ENCODE results near the gene OR51A2.

DNA sequence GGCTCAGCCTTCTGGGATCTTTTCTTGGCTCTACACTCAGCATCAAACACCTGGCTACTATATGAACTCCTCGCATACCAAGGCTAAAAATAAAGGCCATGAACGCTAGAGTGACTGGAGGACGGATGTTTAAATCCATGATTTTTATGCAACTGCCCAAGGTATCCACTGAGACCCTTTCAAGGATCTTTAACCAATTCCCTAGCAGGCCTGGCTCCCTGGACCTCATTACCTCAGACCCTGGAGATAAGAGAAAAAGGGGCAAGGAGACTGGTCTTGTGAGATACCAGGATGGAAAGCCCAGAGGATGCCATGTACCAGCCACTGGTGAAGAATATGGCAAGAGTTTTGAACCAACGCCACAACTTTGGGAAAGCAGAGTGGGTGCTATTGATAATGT lies 36.3 kb downstream of the OR51A2 start, which contains the start of gene OR51G2:
- TF ChIP-seq POLR2AphosphoS5 (IDR thresholded peaks at IDR 0.05; ENCODE audit: low read depth, low read length) (no peak), PAX5 (IDR thresholded peaks at IDR 0.05; ENCODE audit: insufficient read depth, low read length, severe bottlenecking) (no peak)

Data from GM12891 (cell line).